ENCODE measurements around the gene C19orf38.

Gene C19orf38, protein sequence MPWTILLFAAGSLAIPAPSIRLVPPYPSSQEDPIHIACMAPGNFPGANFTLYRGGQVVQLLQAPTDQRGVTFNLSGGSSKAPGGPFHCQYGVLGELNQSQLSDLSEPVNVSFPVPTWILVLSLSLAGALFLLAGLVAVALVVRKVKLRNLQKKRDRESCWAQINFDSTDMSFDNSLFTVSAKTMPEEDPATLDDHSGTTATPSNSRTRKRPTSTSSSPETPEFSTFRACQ

DNA sequence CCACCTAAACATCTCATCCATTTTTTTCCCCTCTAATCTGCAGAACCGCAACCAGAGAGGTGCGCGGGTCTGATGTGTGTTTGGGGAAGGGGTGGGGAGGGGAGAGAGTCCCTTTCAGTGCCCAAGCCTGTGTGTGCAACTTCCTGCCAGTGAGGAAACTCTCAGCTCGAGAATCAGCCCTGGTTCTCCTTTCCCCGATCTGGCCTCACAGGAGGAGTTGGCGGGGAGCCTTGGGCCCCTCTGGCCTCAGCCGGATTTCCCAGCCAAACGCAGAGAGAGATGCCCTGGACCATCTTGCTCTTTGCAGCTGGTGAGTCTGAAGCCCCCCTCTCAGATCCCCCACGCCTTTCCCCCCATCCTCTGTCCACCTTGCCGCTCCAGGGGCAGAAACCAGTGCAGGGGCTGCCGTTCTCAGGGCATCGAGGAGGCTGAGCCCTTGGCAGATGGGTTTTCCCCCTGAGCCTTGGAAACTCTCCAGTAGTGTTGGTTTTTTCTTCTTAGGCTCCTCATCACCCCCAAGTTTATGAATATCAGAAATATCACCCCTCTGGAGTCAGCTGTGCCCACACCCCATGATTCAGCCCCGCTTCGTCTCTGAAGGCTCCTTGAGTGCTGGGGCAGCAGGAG is at the start of gene C19orf38:
TSS of gene C19orf38 (plus strand) at position 186 of the 627 bp plus-strand sequence. CDS start at position 280, 94 bp downstream.
- Mint-ChIP-seq H3K4me1 (ENCODE audit: low read depth) (peaks cover 8% of the 10 kb centered on the region), H3K4me3 (peak within 1 kb of the TSS; percentile 56), H3K27ac (no peak within 1 kb of the TSS)

DNA sequence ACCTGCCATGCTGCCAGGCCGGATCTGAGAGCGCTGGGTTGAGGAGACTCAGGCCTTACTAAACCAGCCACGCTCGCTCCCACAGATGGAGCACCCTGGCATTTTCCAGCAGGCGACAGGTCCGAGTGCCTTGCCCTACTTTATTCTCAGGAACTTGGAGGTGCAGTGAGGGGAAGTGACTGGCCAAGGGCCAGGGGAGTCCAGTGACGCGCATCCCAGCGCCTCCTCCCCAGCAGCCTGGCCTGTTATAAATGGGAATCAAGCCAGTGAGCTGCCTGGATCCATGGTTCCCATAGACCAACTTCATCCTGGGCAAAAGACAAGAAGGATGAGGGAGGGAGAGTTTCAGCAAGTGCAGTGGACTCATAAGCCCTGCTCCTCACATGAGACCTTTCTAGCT is 47.7 kb upstream of the C19orf38 start:
- Mint-ChIP-seq H3K4me1 (ENCODE audit: low read depth) (peaks cover 22% of the 10 kb centered on the region), H3K9me3 (ENCODE audit: low read depth) (no peaks in the 10 kb centered on the region), H3K36me3 (peaks cover 6% of the 10 kb centered on the region), H3K27me3 (no peaks in the 10 kb centered on the region), H3K27ac (no peak overlapping the region), H3K4me3 (no peak overlapping the region)

More for the DNA sequence above, at the start of gene C19orf38:
- H3K36me3 Mint-ChIP-seq: peaks cover 6% of the 10 kb centered on the region
- peaks cover 5% of the 10 kb centered on the region for H3K9me3 Mint-ChIP-seq (ENCODE audit: low read depth)
- no peaks in the 10 kb centered on the region for H3K27me3 Mint-ChIP-seq

DNA sequence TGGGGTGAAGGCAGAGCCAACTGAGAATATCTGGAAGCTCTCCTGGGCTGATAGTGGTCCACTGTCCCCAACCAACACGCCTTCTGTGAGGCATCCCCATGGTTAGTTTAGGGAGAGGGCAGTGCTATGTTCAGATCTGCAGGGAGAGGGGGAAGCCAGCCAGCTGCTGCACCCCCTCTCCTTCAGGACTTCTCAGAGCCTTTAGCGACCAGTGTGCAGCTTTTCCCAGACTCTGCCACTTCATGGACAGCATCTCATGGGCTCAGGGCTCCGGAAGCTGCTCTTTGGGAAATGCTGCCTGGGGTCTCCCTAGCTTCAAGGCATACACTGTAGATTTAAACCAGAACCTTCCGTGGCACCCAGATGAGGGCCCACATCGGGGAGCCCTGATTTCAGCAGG is 45.7 kb upstream of the C19orf38 start:
- Mint-ChIP-seq H3K27ac (no peak overlapping the region), H3K4me1 (ENCODE audit: low read depth) (peaks cover 15% of the 10 kb centered on the region), H3K4me3 (no peak overlapping the region), H3K36me3 (peaks cover 3% of the 10 kb centered on the region), H3K27me3 (no peaks in the 10 kb centered on the region), H3K9me3 (ENCODE audit: low read depth) (no peaks in the 10 kb centered on the region)

DNA sequence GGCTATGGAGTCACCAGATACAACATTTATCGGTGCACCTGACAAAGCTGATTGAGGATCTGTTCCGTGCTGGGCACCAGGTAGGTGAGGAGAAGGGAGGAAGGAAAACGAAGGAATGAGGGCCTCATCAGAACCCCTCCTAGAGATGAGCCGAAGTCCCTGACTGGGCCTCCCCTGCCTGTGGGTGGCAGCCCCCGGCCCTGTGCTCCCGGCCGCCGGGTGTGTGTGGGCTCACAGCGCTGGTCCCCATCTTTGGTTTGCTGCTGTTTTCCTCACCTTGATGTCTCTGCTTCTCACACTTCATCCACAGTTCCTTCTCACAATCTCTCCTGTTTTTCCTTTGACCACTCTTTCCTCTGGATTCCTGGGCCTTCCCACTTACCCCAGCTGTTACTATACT is 45.0 kb upstream of the C19orf38 start:
- peaks cover 2% of the 10 kb centered on the region for H3K36me3 Mint-ChIP-seq
- no peaks in the 10 kb centered on the region for H3K9me3 Mint-ChIP-seq (ENCODE audit: low read depth)
- no peak overlapping the region for H3K4me3 Mint-ChIP-seq
- H3K27me3 Mint-ChIP-seq: no peaks in the 10 kb centered on the region
- no peak overlapping the region for H3K27ac Mint-ChIP-seq
- peaks cover 7% of the 10 kb centered on the region for H3K4me1 Mint-ChIP-seq (ENCODE audit: low read depth)

DNA sequence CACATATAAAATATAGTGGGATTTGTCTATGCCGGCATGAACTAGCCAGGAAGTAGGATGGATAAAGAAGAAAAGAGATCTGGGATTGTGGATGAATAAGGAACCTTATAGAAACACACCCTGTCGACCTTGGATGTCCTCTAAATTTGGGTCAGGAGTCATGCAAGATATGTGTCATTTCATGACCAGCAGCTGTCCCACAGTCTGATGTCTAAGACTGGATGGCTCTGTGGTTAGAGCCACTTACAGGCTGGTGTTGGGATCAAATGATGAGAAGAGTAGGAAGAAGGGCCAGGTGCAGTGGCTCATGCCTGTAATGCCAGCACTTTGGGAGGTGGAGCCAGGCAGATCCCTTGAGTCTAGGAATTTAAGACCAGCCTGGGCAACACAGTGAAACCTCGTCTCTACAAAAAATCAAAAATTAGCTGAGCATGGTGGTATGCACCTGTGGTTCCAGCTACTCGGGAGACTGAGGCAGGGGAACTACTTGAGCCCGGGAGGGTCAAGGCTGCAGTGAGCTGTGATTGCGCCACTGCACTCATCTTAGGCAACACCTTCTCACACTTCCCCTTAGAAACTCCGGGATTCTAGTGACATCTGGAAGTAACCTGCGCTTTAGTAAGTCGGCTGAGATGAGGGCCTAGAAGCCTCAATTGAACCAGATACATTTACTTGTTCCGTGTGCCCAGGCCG is 43.0 kb upstream of the C19orf38 start:
- Mint-ChIP-seq H3K36me3 (peaks cover 4% of the 10 kb centered on the region), H3K9me3 (ENCODE audit: low read depth) (no peaks in the 10 kb centered on the region), H3K27ac (peak overlapping the region; percentile 61), H3K27me3 (no peaks in the 10 kb centered on the region), H3K4me3 (no peak overlapping the region), H3K4me1 (ENCODE audit: low read depth) (peaks cover 11% of the 10 kb centered on the region)

DNA sequence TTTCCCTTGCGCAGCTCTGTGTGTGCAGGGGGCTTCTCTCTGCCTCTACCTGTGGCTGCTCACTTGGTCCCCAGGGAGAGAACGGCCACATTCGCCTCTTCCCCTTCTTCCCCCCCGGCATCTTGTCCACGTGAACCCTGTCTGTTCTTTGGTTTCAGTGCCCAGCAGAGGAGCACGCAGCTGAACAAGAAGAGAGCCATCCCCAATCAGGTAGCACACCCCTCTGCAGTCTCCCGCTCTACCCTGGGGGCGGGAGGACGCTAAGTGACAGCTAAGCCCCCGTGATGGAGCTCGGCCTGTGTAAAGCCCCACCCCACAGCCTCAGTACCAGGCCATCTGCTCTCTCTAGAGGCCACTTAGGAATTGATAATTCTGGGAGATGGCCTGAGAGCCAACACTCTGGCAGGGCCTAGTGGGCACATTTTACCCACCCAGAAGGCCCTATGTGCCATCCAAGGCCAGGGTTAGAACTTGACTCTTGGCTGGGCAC is 42.4 kb upstream of the C19orf38 start:
- Mint-ChIP-seq H3K4me3 (no peak overlapping the region), H3K9me3 (ENCODE audit: low read depth) (no peaks in the 10 kb centered on the region), H3K27me3 (no peaks in the 10 kb centered on the region), H3K36me3 (peaks cover 4% of the 10 kb centered on the region), H3K4me1 (ENCODE audit: low read depth) (peaks cover 11% of the 10 kb centered on the region), H3K27ac (no peak overlapping the region)

DNA sequence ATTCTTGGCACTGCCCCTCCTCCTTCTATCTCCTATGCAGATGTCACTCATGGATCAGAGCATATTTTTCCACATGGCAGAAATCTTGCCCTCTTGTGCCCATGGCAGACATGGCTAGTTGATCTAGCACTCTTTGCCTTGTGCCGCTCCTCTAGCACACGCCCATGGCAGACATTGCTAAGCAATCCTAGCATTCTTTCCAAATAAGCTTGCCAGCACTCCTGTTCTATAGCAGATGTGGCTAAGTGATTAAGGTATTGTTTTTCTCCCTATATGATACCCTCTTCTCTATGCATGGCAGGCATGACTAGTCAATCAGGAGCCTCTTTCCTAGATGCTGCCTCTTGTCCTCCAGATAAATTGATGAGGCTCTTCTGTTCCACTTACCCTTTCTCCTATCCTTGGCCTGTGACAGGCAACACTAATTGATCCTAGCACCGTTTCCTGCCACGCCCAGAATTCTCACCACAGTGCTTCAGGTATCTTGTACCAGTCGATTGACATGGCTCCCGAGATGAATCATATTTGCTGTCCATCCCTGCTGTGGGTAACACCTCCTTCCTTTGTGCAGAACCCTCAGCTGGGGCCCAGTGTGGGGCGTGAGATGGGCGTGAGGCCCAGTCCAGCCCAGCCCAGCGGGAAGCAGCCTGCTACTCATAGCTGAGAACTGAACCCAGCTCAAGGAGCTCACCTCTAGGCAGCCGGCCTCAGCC is 39.1 kb upstream of the C19orf38 start:
- H3K4me3 Mint-ChIP-seq: peak overlapping the region; percentile 14
- no peaks in the 10 kb centered on the region for H3K27me3 Mint-ChIP-seq
- H3K27ac Mint-ChIP-seq: no peak overlapping the region
- peaks cover 16% of the 10 kb centered on the region for H3K4me1 Mint-ChIP-seq (ENCODE audit: low read depth)
- peaks cover 4% of the 10 kb centered on the region for H3K36me3 Mint-ChIP-seq
- no peaks in the 10 kb centered on the region for H3K9me3 Mint-ChIP-seq (ENCODE audit: low read depth)

DNA sequence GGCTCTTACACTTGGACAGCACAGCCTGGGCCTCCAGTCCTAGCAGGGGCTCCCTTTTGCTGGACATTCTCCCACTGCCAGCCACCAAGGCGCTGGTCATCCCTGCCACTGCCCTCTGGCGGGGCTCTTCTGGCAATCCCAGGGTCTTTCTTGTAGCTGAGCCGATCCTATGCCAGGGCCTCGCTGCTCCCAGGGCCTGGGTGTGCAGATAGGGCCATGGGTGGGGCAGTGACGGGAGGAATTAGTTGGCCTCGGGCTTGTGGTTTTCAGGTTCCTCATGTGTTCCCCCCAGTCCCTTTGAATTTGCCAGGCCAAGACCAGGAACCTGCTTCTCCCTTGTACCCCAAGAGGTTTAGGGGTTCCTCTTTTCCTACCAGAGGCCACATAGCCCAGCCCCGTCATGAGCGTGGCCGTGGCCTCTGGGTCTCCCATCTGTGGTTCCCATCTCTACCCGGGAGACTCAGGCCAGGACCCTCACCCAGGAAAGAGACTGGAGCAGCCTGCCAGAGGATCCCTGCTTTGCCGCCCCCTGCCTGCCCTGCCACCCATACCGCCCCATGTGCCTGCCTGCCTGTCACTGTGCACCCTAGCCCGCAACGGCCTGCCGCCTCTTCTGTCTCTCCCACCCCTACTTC is 38.4 kb upstream of the C19orf38 start:
- H3K4me1 Mint-ChIP-seq (ENCODE audit: low read depth): peaks cover 16% of the 10 kb centered on the region
- no peak overlapping the region for H3K4me3 Mint-ChIP-seq
- no peaks in the 10 kb centered on the region for H3K27me3 Mint-ChIP-seq
- no peak overlapping the region for H3K27ac Mint-ChIP-seq
- H3K36me3 Mint-ChIP-seq: peaks cover 3% of the 10 kb centered on the region
- H3K9me3 Mint-ChIP-seq (ENCODE audit: low read depth): no peaks in the 10 kb centered on the region

DNA sequence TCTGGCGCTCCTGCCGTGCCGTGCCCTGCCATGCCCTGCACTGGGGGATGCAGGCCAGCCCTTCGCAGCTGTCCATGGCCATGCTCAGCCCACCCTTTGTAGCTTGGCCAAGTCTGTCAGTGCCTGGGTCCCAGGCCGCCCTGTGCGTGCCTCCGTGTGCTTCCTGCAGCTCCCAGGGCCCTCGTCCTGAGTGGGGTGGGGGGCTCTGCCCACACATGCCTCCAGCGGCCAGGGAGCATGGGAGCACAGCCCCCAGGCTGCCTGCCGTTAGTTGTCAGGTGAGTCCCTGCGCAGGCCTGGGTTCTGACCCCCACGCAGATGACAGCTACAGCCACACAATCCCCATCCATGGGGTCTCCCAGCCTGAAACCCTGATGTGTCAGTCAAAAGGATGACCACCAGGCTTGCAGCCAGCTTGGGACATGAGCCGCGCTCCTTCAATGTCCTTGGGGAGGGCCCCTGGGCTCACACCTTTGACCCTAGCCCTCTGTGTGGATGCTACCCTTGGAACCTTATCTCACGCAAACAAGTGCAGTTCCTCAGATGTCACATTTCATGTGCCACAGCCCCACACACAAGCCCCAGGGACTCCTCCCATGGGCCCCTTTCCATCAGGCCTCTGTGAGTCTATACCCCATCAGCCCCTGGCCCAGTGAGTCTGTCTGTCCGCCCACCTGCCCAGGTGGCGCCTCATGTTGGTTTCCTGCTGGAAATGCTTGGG is 36.7 kb upstream of the C19orf38 start:
- Mint-ChIP-seq H3K36me3 (peaks cover 2% of the 10 kb centered on the region), H3K27me3 (no peaks in the 10 kb centered on the region), H3K4me3 (no peak overlapping the region), H3K9me3 (ENCODE audit: low read depth) (no peaks in the 10 kb centered on the region), H3K27ac (no peak overlapping the region), H3K4me1 (ENCODE audit: low read depth) (peaks cover 16% of the 10 kb centered on the region)

DNA sequence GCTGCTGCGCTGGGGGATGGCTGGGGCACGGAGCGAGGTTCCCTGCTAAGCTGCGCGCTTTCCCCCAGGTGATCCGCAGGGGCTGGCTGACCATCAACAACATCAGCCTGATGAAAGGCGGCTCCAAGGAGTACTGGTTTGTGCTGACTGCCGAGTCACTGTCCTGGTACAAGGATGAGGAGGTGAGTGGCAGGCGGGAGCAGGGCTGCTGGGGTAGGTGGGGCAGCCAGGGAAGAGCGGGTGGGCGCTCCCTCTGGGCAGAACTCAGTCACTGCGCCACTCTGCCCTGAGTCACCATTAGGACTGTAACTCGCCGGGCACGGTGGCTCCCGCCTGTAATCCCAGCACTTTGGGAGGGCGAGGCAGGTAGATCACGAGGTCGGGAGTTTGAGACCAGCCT is 36.0 kb upstream of the C19orf38 start:
- H3K36me3 Mint-ChIP-seq: peaks cover 2% of the 10 kb centered on the region
- H3K27ac Mint-ChIP-seq: no peak overlapping the region
- H3K9me3 Mint-ChIP-seq (ENCODE audit: low read depth): no peaks in the 10 kb centered on the region
- no peak overlapping the region for H3K4me3 Mint-ChIP-seq
- peaks cover 16% of the 10 kb centered on the region for H3K4me1 Mint-ChIP-seq (ENCODE audit: low read depth)
- no peaks in the 10 kb centered on the region for H3K27me3 Mint-ChIP-seq

DNA sequence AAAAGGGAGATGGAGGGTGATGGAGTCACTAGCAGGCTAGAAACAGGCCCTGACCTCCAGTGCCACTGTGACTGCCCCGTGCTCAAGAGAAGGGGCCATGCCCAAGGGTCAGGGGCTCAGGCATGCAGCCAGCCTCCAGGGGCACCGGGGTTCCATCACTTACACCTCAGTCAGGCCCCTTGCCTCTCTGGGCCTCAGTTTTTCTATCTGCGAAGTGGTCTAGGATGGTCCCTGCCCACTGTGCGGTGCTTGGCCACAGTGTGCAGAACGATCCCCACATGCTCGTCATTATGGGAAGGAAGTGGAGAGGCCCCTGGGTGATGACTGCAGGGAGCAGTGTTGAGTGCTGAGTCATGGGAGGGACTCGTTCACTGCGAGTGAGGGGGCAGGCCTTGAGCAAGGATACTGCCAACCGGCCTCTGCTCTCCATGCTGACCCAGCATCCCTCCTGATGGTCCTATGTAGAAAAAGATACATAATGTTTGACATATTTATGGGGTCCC is 35.3 kb upstream of the C19orf38 start:
- Mint-ChIP-seq H3K27me3 (no peaks in the 10 kb centered on the region), H3K27ac (peak overlapping the region; percentile 83), H3K9me3 (ENCODE audit: low read depth) (no peaks in the 10 kb centered on the region), H3K36me3 (peaks cover 2% of the 10 kb centered on the region), H3K4me1 (ENCODE audit: low read depth) (peaks cover 16% of the 10 kb centered on the region), H3K4me3 (no peak overlapping the region)

DNA sequence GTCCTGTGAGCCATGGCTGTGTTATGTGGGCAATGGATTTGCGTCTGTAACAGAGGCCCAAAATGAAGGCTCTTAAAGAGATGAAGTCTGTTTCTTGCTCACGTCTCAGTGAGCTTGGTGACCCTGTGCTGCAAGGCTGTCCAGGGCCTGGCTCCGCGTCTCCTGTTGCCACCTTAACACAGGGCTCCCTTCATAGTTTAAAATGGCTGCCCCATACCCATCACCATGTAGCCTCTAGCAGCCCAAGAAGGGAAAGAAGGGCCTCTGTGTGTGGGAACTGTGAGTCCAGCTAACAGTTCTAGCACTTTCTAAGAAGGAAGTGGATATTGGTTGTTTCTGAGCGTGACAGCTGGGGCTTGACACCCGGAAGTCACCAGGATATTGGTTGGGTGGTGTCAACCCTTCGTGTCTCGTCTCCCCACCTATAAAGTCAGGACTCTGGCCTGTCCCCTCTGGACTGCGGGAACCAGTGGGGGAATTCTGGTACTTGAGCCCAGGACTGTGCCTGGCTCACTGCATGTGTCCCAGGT is 33.1 kb upstream of the C19orf38 start:
- no peaks in the 10 kb centered on the region for H3K27me3 Mint-ChIP-seq
- H3K9me3 Mint-ChIP-seq (ENCODE audit: low read depth): no peaks in the 10 kb centered on the region
- H3K27ac Mint-ChIP-seq: no peak overlapping the region
- no peak overlapping the region for H3K4me3 Mint-ChIP-seq
- peaks cover 5% of the 10 kb centered on the region for H3K4me1 Mint-ChIP-seq (ENCODE audit: low read depth)
- H3K36me3 Mint-ChIP-seq: peaks cover 2% of the 10 kb centered on the region

DNA sequence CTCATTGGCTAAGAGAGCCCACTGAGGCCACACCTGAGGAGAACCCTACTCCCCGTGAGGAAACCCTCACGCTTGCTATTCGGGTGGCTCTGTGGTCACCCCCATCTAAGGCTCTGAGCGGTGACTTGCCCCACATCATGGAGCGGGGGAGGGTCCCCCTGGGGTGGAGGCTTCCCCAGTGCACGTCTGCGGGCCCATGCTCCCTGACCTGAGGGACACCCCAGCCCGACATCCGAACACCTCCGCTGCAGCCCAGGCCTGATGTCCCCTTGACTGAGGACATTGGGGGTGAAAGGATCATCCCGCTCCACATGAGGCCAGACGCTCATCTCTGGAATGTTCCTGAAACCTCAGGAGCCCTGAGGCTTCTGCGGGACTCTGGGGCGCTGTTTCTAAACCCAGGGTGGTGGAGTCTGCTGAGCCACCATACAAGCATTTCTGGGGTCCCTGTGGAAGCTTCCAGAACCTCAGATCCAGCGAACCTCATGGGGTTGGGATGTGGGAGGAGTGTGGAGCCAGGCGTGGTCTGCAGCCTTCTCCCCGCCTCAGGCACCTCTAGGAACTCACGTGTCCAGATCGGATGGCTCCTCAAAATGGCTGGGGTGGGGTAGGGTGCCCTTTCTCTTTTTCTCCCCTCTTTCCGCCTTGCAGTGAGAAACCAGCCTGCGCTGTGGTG is 32.1 kb upstream of the C19orf38 start:
- peaks cover 8% of the 10 kb centered on the region for H3K36me3 Mint-ChIP-seq
- H3K27me3 Mint-ChIP-seq: no peaks in the 10 kb centered on the region
- H3K4me3 Mint-ChIP-seq: no peak overlapping the region
- H3K27ac Mint-ChIP-seq: peak overlapping the region; percentile 41
- no peaks in the 10 kb centered on the region for H3K9me3 Mint-ChIP-seq (ENCODE audit: low read depth)
- H3K4me1 Mint-ChIP-seq (ENCODE audit: low read depth): peaks cover 5% of the 10 kb centered on the region

Data from activated naive CD8-positive, alpha-beta T cell (primary cell).